Sigmoid colon (tissue), 7 donors: Measurements from ENCODE around the gene VAV1. TPM values are rescaled to one million over a fixed set of nuclear protein-coding genes. Genes with fewer than 3 reads are reported as not detected.
"Not testable (repeated sequence)": the region's sequence is repeated elsewhere in the genome, so short reads cannot be mapped to it uniquely, and the experiment has no call there.

ENCODE experiments used
- DNase-seq: peaks from one replicate; pipeline ENCODE4 v3.0.0-alpha.2; 2019
- H3K27ac ChIP-seq, 4 donors: fragments of 200-600 bp; sonication (generic); one replicate each; pipeline ENCODE4 v1.5.1; 2016 to 2019; ENCODE audit warnings: mild to moderate bottlenecking in 1 of 4
- H3K27me3 ChIP-seq, 3 donors: fragments of 200-600 bp; sonication (generic); one replicate each; pipeline ENCODE4 v1.5.1; 2019; ENCODE audit warnings: mild to moderate bottlenecking in 1 of 3
- H3K36me3 ChIP-seq, 4 donors: fragments of 200-600 bp; sonication (generic); one replicate each; pipeline ENCODE4 v1.5.1; 2016 to 2019
- H3K4me1 ChIP-seq, 4 donors: fragments of 200-600 bp; sonication (generic); one replicate each; pipeline ENCODE4 v1.5.1; 2017 to 2019
- H3K4me3 ChIP-seq, 4 donors: fragments of 200-600 bp; sonication (generic); one replicate each; pipeline ENCODE4 v1.5.1; 2017 to 2019; ENCODE audit warnings: mild to moderate bottlenecking in 2 of 4, moderate library complexity in 1 of 4
- H3K9me3 ChIP-seq, 4 donors: fragments of 200-600 bp in 3 of 4; sonication (generic) in 3 of 4; one replicate each; pipeline versions ENCODE4 v1.5.1 to v1.6.1; 2013 to 2019
- EP300 ChIP-seq, 4 donors: sonication (generic); formaldehyde crosslinking; IDR thresholded peaks; one replicate each; pipeline ENCODE4 v1.6.1; 2017; ENCODE audit warnings: antibody characterized with exemption in 4 of 4
- POLR2A ChIP-seq, 2 donors: fragments of 450-650 bp; IDR thresholded peaks; one replicate each; pipeline ENCODE4 v1.6.1; 2016; ENCODE audit warnings: antibody characterized with exemption in 2 of 2, mild to moderate bottlenecking in 2 of 2, moderate library complexity in 2 of 2
- POLR2AphosphoS5 ChIP-seq, 4 donors: sonication (generic); formaldehyde crosslinking; IDR thresholded peaks; one replicate each; pipeline ENCODE4 v1.6.1; 2017; ENCODE audit warnings: antibody characterized with exemption in 4 of 4
- WGBS, 2 donors: extraction: QIAGEN DNeasy Blood & Tissue Kit; methylation state at CpG; one replicate each; pipeline ENCODE4 v1.1.7; 2013; 5-methylcytosine and 5-hydroxymethylcytosine counted together
- intact Hi-C: fragments of 100-400 bp; cut with DNase I; formaldehyde crosslinking; loops from one replicate; pipeline ENCODE4 v1.15.1; 2023
- polyA plus RNA-seq, 3 donors: library from polyadenylated mRNA; stranded (reverse); fragments of 200-250 nt; gene quantifications; one replicate each; pipeline ENCODE4 v1.2.3, GENCODE V29; 2013
- total RNA-seq, 4 donors: library from RNA; depleted of rRNA; stranded (reverse); fragments of >200 nt; gene quantifications; one replicate each; pipeline ENCODE4 v1.1.0, GENCODE V29; 2016
- TF ChIP-seq, protein P1 (sequence below), 4 experiments: fragments of 450-650 bp in 3 of 4; fragments of 200-600 bp in 1 of 4; IDR thresholded peaks; one replicate each; pipeline ENCODE4 v1.5.1; 2016 to 2019; ENCODE audit warnings: antibody characterized with exemption in 4 of 4, mild to moderate bottlenecking in 3 of 4, moderate library complexity in 2 of 4
- donor health status: healthy with polysubstance abuse.
- donor health status: Bipolar disorder and iron deficiency.
- donor health status: healthy.

VAV1 gene
- total and polyA plus RNA-seq, 7 donors: 2.4 to 18.9 (median 4.1) TPM

DNA sequence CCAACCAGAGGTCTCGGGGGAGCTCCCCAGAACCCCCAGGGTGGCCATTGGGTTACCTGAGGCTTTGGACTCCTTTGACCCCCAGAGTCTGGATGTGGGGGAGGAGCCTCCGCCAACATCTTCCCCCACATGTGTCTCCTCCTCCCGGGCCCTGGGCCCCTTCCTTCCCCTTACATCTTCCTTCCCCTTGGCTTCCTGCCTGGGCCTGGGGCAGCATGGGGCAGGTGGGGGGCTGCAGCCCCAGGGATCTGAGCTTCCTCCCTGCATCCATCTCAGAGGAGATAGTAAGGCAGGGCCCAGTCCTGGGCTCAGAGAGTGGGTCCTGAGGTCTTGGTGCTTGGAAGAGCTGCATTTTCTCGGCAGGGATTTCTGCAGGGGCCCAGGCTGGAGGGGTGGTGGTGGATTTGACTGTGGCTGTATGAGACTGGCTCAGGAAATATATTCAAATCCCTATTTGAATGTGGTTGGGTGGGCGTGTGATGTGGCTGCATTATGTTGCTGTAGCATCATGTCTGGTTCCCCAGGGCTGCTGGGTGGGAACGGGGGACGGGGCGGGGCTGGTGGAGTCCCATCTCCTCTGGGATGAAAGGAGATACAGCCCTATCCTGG is 919 bp downstream of the VAV1 start:
- Histone ChIP-seq H3K4me3 (peak overlapping the region in 3 of 4 donors; percentile 32 to 46 (median 40)), H3K27ac (peak overlapping the region in 2 of 4 donors; percentile 31 to 37), H3K36me3 (no peaks in the 10 kb centered on the region), H3K9me3 (no peaks in the 10 kb centered on the region), H3K4me1 (no peaks in the 10 kb centered on the region), H3K27me3 (peaks cover 0 to 14% (median 12%) of the 10 kb centered on the region in 3 donors)
- no peak for DNase-seq
- no peak for TF ChIP-seq POLR2AphosphoS5 (IDR thresholded peaks at IDR 0.05)
- no peak for TF ChIP-seq POLR2A (IDR thresholded peaks at IDR 0.05)
- WGBS, 2 donors: 27 to 46% methylated on average over 8 of the region's 8 CpGs
- intact Hi-C loops: no loop called here

DNA sequence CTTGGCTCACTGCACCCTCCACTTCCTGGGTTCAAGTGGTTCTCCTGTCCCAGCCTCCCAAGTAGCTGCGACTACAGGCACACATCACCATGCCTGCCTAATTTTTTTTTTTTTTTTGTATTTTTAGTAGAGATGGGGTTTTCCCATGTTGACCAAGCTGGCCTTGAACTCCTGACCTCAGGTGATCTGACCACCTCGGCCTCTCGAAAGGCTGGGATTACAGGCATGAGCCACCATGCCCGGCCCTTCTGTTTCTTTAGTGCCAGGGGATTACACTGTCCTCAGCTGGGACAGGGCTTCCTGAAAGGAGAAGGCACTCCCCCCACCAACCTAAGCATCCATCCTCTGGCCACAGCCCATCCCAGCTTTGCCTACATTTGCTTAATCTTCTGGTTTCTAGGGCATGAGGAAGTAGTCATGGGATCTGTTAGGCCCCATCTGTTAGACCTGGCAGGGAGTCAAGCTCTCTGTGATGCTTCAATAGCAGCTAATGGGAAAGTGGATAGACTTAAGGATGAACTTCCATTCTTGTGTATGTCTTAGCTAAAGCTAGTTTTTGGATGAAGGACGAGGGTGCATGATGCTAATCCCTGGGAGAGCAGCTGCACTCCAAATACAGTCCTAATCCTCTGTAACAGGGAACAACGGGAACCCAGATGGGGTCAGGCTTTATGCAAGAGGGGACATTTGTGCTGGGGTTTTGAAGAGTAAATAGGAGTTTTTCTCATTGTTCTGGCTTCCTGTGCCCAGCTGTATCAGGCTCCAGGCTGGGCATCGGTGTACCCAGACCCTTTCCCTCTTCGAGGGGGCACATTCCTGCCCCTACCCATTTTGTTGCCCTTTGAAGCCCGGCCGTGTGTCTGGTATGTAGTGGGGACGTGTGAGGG is 2.6 kb downstream of the VAV1 start:
- no peak for DNase-seq
- no peaks in the 10 kb centered on the region for H3K9me3 ChIP-seq
- H3K27ac ChIP-seq: no peak overlapping the region
- H3K27me3 ChIP-seq: peaks cover 0 to 13% (median 5%) of the 10 kb centered on the region in 3 donors
- H3K4me3 ChIP-seq: no peak overlapping the region
- H3K36me3 ChIP-seq: no peaks in the 10 kb centered on the region
- intact Hi-C loops: no loop called here
- no peaks in the 10 kb centered on the region for H3K4me1 ChIP-seq
- no peak for TF ChIP-seq POLR2A (IDR thresholded peaks at IDR 0.05)
- no peak for TF ChIP-seq POLR2AphosphoS5 (IDR thresholded peaks at IDR 0.05)
- WGBS, 2 donors: 73 to 83% methylated on average over 11 of the region's 11 CpGs

DNA sequence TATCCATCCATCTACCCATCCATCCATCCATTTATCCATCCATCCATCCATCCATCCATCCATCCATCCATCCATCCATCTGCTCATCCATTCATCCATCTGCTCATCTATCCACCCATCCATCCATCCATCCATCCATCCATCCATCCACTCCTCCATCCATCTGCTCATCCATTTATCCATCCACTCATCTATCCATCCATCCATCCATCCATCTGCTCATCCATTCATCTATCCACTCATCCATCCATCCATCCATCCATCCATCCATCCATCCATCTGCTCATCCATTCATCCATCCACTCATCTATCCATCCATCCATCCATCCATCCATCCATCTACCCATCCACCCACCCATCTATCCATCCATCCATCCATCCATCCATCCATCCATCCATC is 3.5 kb downstream of the VAV1 start:
- H3K4me1 ChIP-seq, H3K4me3 ChIP-seq, H3K27ac ChIP-seq, H3K36me3 ChIP-seq, intact Hi-C loops, DNase-seq, H3K9me3 ChIP-seq: not testable (repeated sequence)
- H3K27me3 ChIP-seq: peaks cover 0 to 13% (median 5%) of the 10 kb centered on the region in 3 donors

DNA sequence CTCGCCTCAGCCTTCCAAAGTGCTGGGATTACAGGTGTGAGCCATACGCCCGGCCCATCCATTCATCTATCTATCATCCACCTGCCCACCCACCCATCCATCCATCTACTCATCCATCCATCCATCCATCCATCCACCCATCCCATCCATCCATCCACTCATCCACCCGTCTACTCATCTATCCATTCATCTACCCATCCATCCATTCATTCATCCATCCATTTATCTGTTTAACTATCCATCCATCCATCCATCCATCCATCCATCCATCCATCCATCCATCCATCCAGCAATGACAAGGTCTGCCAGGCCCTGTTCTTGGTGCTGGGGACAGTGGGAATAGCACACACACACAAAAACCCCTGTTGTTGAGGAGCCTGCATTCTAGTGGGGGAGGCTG is 4.5 kb downstream of the VAV1 start:
- DNase-seq: no peak
- TF ChIP-seq POLR2A (IDR thresholded peaks at IDR 0.05) (no peak), POLR2AphosphoS5 (IDR thresholded peaks at IDR 0.05) (no peak), EP300 (IDR thresholded peaks at IDR 0.05) (no peak)
- TF ChIP-seq, protein P1, sequence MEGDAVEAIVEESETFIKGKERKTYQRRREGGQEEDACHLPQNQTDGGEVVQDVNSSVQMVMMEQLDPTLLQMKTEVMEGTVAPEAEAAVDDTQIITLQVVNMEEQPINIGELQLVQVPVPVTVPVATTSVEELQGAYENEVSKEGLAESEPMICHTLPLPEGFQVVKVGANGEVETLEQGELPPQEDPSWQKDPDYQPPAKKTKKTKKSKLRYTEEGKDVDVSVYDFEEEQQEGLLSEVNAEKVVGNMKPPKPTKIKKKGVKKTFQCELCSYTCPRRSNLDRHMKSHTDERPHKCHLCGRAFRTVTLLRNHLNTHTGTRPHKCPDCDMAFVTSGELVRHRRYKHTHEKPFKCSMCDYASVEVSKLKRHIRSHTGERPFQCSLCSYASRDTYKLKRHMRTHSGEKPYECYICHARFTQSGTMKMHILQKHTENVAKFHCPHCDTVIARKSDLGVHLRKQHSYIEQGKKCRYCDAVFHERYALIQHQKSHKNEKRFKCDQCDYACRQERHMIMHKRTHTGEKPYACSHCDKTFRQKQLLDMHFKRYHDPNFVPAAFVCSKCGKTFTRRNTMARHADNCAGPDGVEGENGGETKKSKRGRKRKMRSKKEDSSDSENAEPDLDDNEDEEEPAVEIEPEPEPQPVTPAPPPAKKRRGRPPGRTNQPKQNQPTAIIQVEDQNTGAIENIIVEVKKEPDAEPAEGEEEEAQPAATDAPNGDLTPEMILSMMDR (IDR thresholded peaks at IDR 0.05): no peak
- H3K36me3 ChIP-seq: no peaks in the 10 kb centered on the region
- 95 to 96% methylated on average over 4 of the region's 4 CpGs for WGBS, 2 donors
- no peaks in the 10 kb centered on the region for H3K4me1 ChIP-seq
- intact Hi-C loops: no loop called here
- H3K4me3 ChIP-seq: no peak overlapping the region
- H3K9me3 ChIP-seq: no peaks in the 10 kb centered on the region
- no peak overlapping the region for H3K27ac ChIP-seq
- H3K27me3 ChIP-seq: peaks cover 0 to 10% (median 5%) of the 10 kb centered on the region in 3 donors

DNA sequence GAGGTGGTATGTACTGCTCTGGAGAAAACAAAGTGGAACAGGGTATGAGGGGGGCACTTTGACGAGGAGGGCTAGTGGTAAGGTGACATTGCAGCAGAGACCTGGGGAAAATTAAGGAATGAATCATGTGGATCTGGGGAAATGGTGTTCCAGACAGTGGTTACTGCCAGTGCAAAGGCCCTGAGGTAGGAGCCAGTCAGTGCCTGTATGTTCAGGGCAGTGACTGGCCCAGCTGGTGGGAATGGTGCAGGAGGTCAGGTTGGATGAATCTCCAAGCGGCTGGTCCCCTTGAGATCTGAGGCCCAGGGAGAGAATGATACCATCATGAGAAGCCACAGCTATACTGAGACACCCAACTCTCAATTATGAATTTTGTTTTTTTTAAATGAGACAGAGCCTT is 4.9 kb downstream of the VAV1 start:
- Histone ChIP-seq H3K4me1 (no peaks in the 10 kb centered on the region), H3K4me3 (no peak overlapping the region), H3K27ac (no peak overlapping the region), H3K36me3 (no peaks in the 10 kb centered on the region), H3K9me3 (no peaks in the 10 kb centered on the region), H3K27me3 (peaks cover 0 to 5% (median 5%) of the 10 kb centered on the region in 3 donors)
- no peak for DNase-seq
- 89 to 94% methylated on average over 2 of the region's 2 CpGs for WGBS, 2 donors
- no peak for TF ChIP-seq POLR2A (IDR thresholded peaks at IDR 0.05)
- TF ChIP-seq POLR2AphosphoS5 (IDR thresholded peaks at IDR 0.05): no peak
- no peak for TF ChIP-seq EP300 (IDR thresholded peaks at IDR 0.05)
- TF ChIP-seq, protein P1 (IDR thresholded peaks at IDR 0.05): no peak
- intact Hi-C loops: no loop called here

DNA sequence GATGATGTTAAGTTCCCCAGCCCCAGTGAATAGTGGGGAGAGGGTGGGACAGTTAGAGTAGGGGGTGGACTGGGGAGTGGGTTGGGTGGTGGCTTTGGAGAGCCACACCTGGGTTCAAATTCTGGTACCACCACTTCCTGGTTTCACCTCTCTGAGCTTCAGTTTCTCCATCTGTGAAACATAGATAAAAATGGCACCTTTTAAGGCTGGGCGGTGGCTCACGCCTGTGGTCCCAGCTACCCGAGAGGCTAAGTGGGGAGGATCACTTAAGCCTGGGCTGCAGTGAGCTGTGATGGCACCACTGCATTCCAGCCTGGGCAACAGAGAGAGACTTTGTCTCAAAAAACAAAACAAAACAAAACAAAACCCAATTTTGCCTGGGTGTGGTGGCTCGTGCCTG is 5.9 kb downstream of the VAV1 start:
- intact Hi-C loops: no loop called here
- 59 to 65% methylated on average over 4 of the region's 4 CpGs for WGBS, 2 donors
- Histone ChIP-seq H3K27ac (no peak overlapping the region), H3K27me3 (no peaks in the 10 kb centered on the region), H3K4me3 (no peak overlapping the region), H3K36me3 (no peaks in the 10 kb centered on the region), H3K4me1 (no peaks in the 10 kb centered on the region), H3K9me3 (no peaks in the 10 kb centered on the region)
- TF ChIP-seq, protein P1 (IDR thresholded peaks at IDR 0.05): no peak
- TF ChIP-seq POLR2A (IDR thresholded peaks at IDR 0.05) (no peak), EP300 (IDR thresholded peaks at IDR 0.05) (no peak), POLR2AphosphoS5 (IDR thresholded peaks at IDR 0.05) (no peak)
- DNase-seq: no peak
